Subcutaneous abdominal adipose tissue (tissue), 5 donors: ENCODE data around the gene FOXB2.
A peak's percentile ranks its signal among the peaks of the same experiment; 100 is the strongest.

Experiments
- H3K27ac ChIP-seq: one replicate; pipeline ENCODE4 v1.7.0; 2013; ENCODE audit warnings: low read depth, mild to moderate bottlenecking, inconsistent platforms, low read length, moderate library complexity
- H3K27me3 ChIP-seq, 5 donors: one replicate each; pipeline ENCODE4 v1.7.0; 2013; ENCODE audit warnings: low read length in 5 of 5, inconsistent platforms in 1 of 5; ENCODE audit not compliant: control insufficient read depth in 5 of 5, insufficient read depth in 4 of 5
- H3K36me3 ChIP-seq, 5 donors: one replicate each; pipeline ENCODE4 v1.7.0; 2013; ENCODE audit warnings: low read length in 5 of 5; ENCODE audit not compliant: control insufficient read depth in 5 of 5, insufficient read depth in 5 of 5
- H3K4me1 ChIP-seq, 5 donors: one replicate each; pipeline ENCODE4 v1.7.0; 2013; ENCODE audit warnings: low read length in 5 of 5, mild to moderate bottlenecking in 3 of 5, moderate library complexity in 1 of 5; ENCODE audit not compliant: control insufficient read depth in 5 of 5, insufficient read depth in 5 of 5
- H3K4me3 ChIP-seq, 5 donors: one replicate each; pipeline ENCODE4 v1.7.0; 2013; ENCODE audit warnings: low read length in 5 of 5, low read depth in 1 of 5
- H3K9ac ChIP-seq, 5 donors: one replicate each; pipeline ENCODE4 v1.7.0; 2013; ENCODE audit warnings: low read length in 5 of 5, mild to moderate bottlenecking in 4 of 5, moderate library complexity in 3 of 5
- H3K9me3 ChIP-seq, 5 donors: one replicate each; pipeline ENCODE4 v1.7.0; 2013; ENCODE audit warnings: low read length in 5 of 5; ENCODE audit not compliant: control insufficient read depth in 5 of 5
- donor health status: healthy.
- donor health status: healthy.
- donor health status: healthy.
- donor health status: healthy.
- donor health status: healthy.

Gene FOXB2

DNA sequence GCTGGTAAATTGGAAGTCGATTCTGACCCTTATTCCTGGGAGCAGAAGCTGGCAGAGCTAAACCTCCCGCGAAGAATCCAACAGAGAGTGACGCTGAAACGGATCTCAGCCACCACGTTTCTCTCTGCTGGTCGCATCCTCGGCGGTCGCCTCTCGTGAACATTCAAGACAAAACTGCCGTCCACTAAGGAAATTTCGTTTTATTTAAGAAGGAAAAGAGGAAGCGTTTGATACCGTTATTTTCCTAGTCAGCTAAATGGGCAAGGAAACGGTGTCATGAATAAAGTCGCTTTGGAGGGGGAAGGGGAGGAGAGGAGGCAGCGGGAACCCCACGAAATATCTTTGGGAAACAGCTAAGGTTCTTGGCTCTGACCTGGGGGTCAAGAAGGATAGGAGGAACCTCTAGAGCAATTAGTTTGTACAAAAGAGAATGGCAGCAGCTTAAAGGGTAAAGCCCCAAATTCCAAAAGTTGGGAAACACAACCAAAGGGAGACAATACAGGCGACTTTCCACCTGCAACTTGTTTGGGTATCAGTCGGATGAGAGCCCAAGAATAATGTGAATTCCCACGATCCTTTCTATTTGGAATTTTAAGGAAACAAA is 1.9 kb downstream of the FOXB2 start:
- Histone ChIP-seq H3K9me3 (no peaks in the 10 kb centered on the region), H3K4me3 (peak overlapping the region in 2 of 5 donors; percentile 3 to 15), H3K27ac (no peak overlapping the region), H3K36me3 (no peaks in the 10 kb centered on the region), H3K27me3 (peaks cover 64 to 85% (median 79%) of the 10 kb centered on the region in 5 donors), H3K4me1 (peaks cover 0 to 51% (median 41%) of the 10 kb centered on the region in 5 donors), H3K9ac (no peak overlapping the region)

DNA sequence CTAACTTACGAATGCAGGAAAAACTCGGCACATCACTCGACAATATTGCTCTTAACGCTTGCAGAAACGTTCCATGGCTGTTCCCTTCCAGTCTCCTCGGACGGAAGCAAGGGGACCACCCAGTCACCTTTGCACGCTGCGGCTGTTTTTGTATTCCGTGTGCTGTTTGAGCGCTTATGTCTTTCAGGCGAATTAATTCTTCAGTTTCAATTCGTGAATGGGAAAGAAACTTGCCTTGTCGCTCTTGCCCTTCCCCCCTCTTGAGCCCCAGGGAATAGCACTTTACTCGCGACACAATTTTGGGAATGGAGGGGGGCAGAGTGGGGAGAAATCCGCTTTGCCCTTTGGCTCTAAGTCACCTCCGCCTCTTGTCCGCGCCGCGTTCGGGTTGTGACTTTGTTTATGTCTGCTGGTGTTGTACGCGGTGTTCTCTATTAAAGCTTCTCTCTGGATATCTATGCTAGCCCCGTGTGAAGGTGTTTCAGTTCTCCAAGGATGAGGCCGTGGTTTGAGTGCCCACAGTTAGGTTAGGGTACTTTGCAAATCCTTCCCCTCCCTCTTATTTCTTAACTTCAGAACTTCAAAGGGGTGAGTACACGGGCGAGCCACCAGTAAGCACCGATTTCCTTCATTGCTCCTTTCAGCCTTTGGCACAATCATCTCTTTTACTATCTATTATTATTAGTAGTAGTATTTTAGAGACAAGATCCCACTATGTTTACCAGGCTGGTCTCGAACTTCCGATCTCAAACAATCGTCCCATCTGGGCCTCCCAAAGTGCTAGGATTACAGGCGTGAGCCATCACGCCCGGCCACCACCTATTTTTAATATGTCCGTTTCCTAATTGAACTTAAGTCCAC is 2.7 kb downstream of the FOXB2 start:
- peaks cover 0 to 49% (median 40%) of the 10 kb centered on the region in 5 donors for H3K4me1 ChIP-seq
- peak overlapping the region in 4 of 5 donors; percentile 15 to 43 (median 34) for H3K4me3 ChIP-seq
- no peak overlapping the region for H3K27ac ChIP-seq
- no peaks in the 10 kb centered on the region for H3K9me3 ChIP-seq
- no peak overlapping the region for H3K9ac ChIP-seq
- H3K27me3 ChIP-seq: peaks cover 58 to 77% (median 71%) of the 10 kb centered on the region in 5 donors
- H3K36me3 ChIP-seq: no peaks in the 10 kb centered on the region

GRCh38 chr9:77022783-77023440 is 3.5 kb downstream of the FOXB2 start:
- Histone ChIP-seq H3K9me3 (no peaks in the 10 kb centered on the region), H3K36me3 (no peaks in the 10 kb centered on the region), H3K4me3 (no peak overlapping the region), H3K27me3 (peaks cover 51 to 70% (median 65%) of the 10 kb centered on the region in 5 donors), H3K27ac (no peak overlapping the region), H3K9ac (no peak overlapping the region), H3K4me1 (peaks cover 0 to 48% (median 40%) of the 10 kb centered on the region in 5 donors)

DNA sequence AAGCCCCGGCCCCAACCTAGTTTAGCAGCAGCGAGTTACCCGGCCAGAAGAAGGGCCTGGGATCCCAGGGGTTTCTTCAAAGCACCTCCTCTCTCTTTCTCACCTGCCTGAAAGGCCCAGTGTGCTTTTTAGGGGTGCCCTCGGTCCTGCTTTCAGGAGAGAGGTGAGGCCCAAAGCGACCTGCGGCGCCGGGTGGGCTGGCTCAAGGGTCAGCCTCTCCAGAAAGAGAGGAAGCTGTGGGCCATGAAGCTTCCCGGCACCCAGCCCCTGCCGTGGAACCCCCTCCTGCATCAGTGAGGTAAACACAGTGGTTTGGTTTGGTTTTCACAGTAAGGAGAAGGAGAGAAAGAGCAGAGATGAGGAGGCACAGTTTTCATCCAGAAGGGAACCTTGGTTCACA is 4.3 kb downstream of the FOXB2 start:
- Histone ChIP-seq H3K27ac (no peak overlapping the region), H3K27me3 (peaks cover 51 to 70% (median 59%) of the 10 kb centered on the region in 5 donors), H3K4me1 (peaks cover 0 to 40% (median 33%) of the 10 kb centered on the region in 5 donors), H3K9me3 (no peaks in the 10 kb centered on the region), H3K9ac (no peak overlapping the region), H3K4me3 (no peak overlapping the region), H3K36me3 (no peaks in the 10 kb centered on the region)

DNA sequence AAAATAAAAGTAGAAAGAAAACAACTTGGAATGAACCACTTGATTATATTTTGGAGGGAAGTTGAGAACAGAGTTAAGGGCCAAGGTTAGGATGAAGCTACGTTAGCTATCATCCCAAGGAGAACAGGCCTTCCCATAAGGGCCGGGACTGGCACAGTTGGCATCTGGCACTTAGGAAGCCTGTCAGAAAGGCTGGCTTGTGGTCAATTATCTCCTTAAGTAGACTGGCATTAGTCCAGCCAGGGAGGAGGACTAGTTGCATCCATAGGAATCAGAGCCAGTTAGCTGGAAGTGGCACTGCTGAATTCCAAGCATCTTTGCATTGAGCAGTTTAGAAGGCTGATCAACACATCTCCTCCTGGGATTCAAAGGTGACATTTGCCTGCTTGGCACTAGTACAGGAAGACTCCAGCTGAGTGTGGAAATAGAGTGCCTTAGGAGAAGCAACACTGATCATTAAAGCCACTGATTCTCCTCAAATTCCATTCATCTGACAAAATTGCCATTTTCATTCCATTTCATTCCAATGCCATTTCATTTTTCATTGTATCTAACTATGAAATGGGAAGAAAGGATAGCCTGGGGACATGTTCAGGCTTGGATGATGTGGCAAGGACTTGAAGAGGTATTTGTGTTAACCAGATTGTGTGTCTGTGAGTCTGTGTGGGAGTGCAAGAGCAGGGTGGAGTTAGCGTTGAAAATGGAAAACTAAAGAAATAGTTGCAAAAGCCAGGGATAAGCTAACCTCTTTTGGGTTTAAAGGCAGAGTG is 5.5 kb downstream of the FOXB2 start:
- Histone ChIP-seq H3K4me3 (no peak overlapping the region), H3K9ac (no peak overlapping the region), H3K27me3 (peaks cover 46 to 58% (median 48%) of the 10 kb centered on the region in 5 donors), H3K4me1 (peaks cover 0 to 29% (median 22%) of the 10 kb centered on the region in 5 donors), H3K9me3 (no peaks in the 10 kb centered on the region), H3K36me3 (no peaks in the 10 kb centered on the region), H3K27ac (no peak overlapping the region)

GRCh38 chr9:77028478-77028877 is 9.0 kb downstream of the FOXB2 start:
- Histone ChIP-seq H3K27ac (no peak overlapping the region), H3K36me3 (no peaks in the 10 kb centered on the region), H3K4me1 (no peaks in the 10 kb centered on the region), H3K9ac (no peak overlapping the region), H3K27me3 (peaks cover 18 to 31% (median 19%) of the 10 kb centered on the region in 5 donors), H3K4me3 (no peak overlapping the region), H3K9me3 (no peaks in the 10 kb centered on the region)

GRCh38 chr9:77030045-77030444 is 10.6 kb downstream of the FOXB2 start:
- H3K4me3 ChIP-seq: no peak overlapping the region
- H3K9me3 ChIP-seq: no peaks in the 10 kb centered on the region
- no peaks in the 10 kb centered on the region for H3K4me1 ChIP-seq
- H3K36me3 ChIP-seq: no peaks in the 10 kb centered on the region
- no peak overlapping the region for H3K9ac ChIP-seq
- peaks cover 7 to 24% (median 11%) of the 10 kb centered on the region in 5 donors for H3K27me3 ChIP-seq
- H3K27ac ChIP-seq: no peak overlapping the region

GRCh38 chr9:77038281-77039036 is 19.0 kb downstream of the FOXB2 start:
- Histone ChIP-seq H3K4me1 (no peaks in the 10 kb centered on the region), H3K9ac (no peak overlapping the region), H3K36me3 (no peaks in the 10 kb centered on the region), H3K9me3 (no peaks in the 10 kb centered on the region), H3K27me3 (peaks cover 0 to 4% (median 0%) of the 10 kb centered on the region in 5 donors), H3K27ac (no peak overlapping the region), H3K4me3 (no peak overlapping the region)

DNA sequence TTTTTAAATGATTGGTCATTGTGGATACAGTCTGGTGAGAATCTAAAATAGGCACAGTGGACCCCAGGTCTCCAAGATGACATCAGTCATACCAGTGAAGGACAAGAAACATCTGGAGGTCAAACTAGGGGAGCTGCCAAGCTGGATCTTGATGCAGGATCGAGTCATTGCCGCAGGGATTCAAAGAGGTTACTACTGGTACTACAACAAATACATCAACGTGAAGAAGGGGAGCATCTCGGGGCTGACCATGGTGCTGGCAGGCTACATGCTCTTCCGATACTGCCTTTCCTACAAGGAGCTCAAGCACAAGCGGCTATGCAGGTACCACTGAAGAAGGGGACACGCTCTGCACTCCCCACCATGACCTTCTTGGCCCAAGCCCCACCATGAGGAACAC is 20.9 kb downstream of the FOXB2 start:
- no peaks in the 10 kb centered on the region for H3K36me3 ChIP-seq
- H3K9me3 ChIP-seq: no peaks in the 10 kb centered on the region
- H3K9ac ChIP-seq: no peak overlapping the region
- no peak overlapping the region for H3K27ac ChIP-seq
- no peaks in the 10 kb centered on the region for H3K4me1 ChIP-seq
- H3K27me3 ChIP-seq: peaks cover 0 to 4% (median 0%) of the 10 kb centered on the region in 5 donors
- no peak overlapping the region for H3K4me3 ChIP-seq
